HG02981 (cell line): Measurements from ENCODE around the gene SERHL2.
"Not testable (repeated sequence)": the region's sequence is repeated elsewhere in the genome, so short reads cannot be mapped to it uniquely, and the experiment has no call there.

Source experiments
- ATAC-seq: cut with Tn5 transposase; IDR thresholded peaks from one replicate; pipeline ENCODE4 v1.9.1; 2021; ENCODE audit warnings: mild to moderate bottlenecking, moderate library complexity; ENCODE audit not compliant: unreplicated experiment

The SERHL2 gene

GRCh38 chr22:42571068-42571467, 17.3 kb downstream of the SERHL2 start:
- not testable (repeated sequence) for ATAC-seq

GRCh38 chr22:42574046-42574445, 20.3 kb downstream of the SERHL2 start:
- ATAC-seq, result not testable (repeated sequence)

- not testable (repeated sequence) for ATAC-seq
These were observed 20.7 kb downstream of the SERHL2 start for GRCh38 chr22:42574468-42574867.

GRCh38 chr22:42575996-42576574, 22.3 kb downstream of the SERHL2 start:
- ATAC-seq, result not testable (repeated sequence)

- not testable (repeated sequence) for ATAC-seq
These were observed 23.4 kb downstream of the SERHL2 start for GRCh38 chr22:42577141-42577540.

- no peak for ATAC-seq
These were observed 24.0 kb downstream of the SERHL2 start for GRCh38 chr22:42577623-42578240.

GRCh38 chr22:42580040-42580439, 26.3 kb downstream of the SERHL2 start:
- not testable (repeated sequence) for ATAC-seq

GRCh38 chr22:42581194-42581761, 27.5 kb downstream of the SERHL2 start:
- ATAC-seq, result peak; percentile 25

GRCh38 chr22:42581762-42582716, 28.3 kb downstream of the SERHL2 start:
- peak; percentile 55 for ATAC-seq

GRCh38 chr22:42582987-42583386, 29.2 kb downstream of the SERHL2 start:
- ATAC-seq, result no peak

GRCh38 chr22:42584364-42584940, 30.7 kb downstream of the SERHL2 start:
- no peak for ATAC-seq

- no peak for ATAC-seq
These were observed 31.3 kb downstream of the SERHL2 start for GRCh38 chr22:42585096-42585495.

- ATAC-seq, result no peak
These were observed 32.6 kb downstream of the SERHL2 start for GRCh38 chr22:42586381-42586780.

GRCh38 chr22:42587588-42588175, 33.9 kb downstream of the SERHL2 start:
- ATAC-seq, result no peak

- ATAC-seq, result no peak
These were observed 38.2 kb downstream of the SERHL2 start for GRCh38 chr22:42591987-42592386.

- ATAC-seq, result no peak
These were observed 41.7 kb downstream of the SERHL2 start for GRCh38 chr22:42595434-42595833.

GRCh38 chr22:42596336-42596735, 42.6 kb downstream of the SERHL2 start:
- no peak for ATAC-seq

GRCh38 chr22:42596863-42597530, 43.2 kb downstream of the SERHL2 start:
- no peak for ATAC-seq

- ATAC-seq, result no peak
These were observed 48.2 kb downstream of the SERHL2 start for GRCh38 chr22:42601879-42602465.

- ATAC-seq, result no peak
These were observed 48.7 kb downstream of the SERHL2 start for GRCh38 chr22:42602470-42602869.
